CD4-positive, CD25-positive, alpha-beta regulatory T cell (primary cell): ENCODE measurements around the gene FBXO5. TPM values are rescaled to one million over a fixed set of nuclear protein-coding genes. Genes with fewer than 3 reads are reported as not detected.

Source experiments
- polyA plus RNA-seq, 4 donors: library from polyadenylated mRNA; unstranded; fragments of 300-500 nt; fragmentation: Illumina TruSeq; gene quantifications; one replicate each; pipeline ENCODE4 v1.2.3, GENCODE V29; 2021
- total RNA-seq: library from RNA; stranded (reverse); gene quantifications from one replicate; pipeline ENCODE4 v1.2.3, GENCODE V29; 2022

FBXO5 gene
- total and polyA plus RNA-seq, 5 donors from 2014 or later = 5.6 to 9.2 (median 7.9) TPM

Other genes with a start within 250 kb of the FBXO5 start
- gene VIP, start 232.2 kb downstream of the FBXO5 start, total RNA-seq = not detected
- not detected for gene VIP, start 232.2 kb downstream of the FBXO5 start, polyA plus RNA-seq
- 17.2 TPM for gene MTRF1L, start 19.7 kb upstream of the FBXO5 start, total RNA-seq
- gene MTRF1L, start 19.7 kb upstream of the FBXO5 start, polyA plus RNA-seq = 10 to 100 TPM in 2 of 4 donors, 1 to 10 TPM in 2; 7.6 to 12.0 (median 9.2) TPM
- not detected for gene RGS17, start 148.2 kb upstream of the FBXO5 start, total RNA-seq
- under 1 TPM in 1 of 4 donors, not detected in 3; 0.03 TPM for gene RGS17, start 148.2 kb upstream of the FBXO5 start, polyA plus RNA-seq